22Rv1 (cell line): Measurements from ENCODE around the gene NPEPPS.
"Not testable (repeated sequence)": the region's sequence is repeated elsewhere in the genome, so short reads cannot be mapped to it uniquely, and the experiment has no call there.

Experiments
- CTCF ChIP-seq: fragments of 450-650 bp; IDR thresholded peaks from 2 replicates; pipeline ENCODE4 v1.5.1; 2017; ENCODE audit warnings: mild to moderate bottlenecking
- ZFX ChIP-seq: fragments of 450-650 bp; IDR thresholded peaks from 2 replicates; pipeline ENCODE4 v1.6.1; 2017; ENCODE audit warnings: antibody characterized with exemption, borderline replicate concordance

- not testable (repeated sequence) for TF ChIP-seq ZFX, CTCF
Observed at GRCh38 chr17:47518880-47519279, 12.0 kb upstream of the NPEPPS start.
